GM10266 (cell line): ENCODE measurements around the gene NPS.

Source experiments
- DNase-seq: peaks from one replicate; pipeline ENCODE4 v3.0.0; 2012; ENCODE audit errors: extremely low spot score
- TF ChIP-seq, protein P1 (sequence below): IDR thresholded peaks from 2 replicates; pipeline ENCODE4 v1.5.1; 2012; ENCODE audit warnings: mild to moderate bottlenecking, low read depth; ENCODE audit not compliant: control insufficient read depth, insufficient read depth; ENCODE audit errors: missing control alignments

Gene NPS

DNA sequence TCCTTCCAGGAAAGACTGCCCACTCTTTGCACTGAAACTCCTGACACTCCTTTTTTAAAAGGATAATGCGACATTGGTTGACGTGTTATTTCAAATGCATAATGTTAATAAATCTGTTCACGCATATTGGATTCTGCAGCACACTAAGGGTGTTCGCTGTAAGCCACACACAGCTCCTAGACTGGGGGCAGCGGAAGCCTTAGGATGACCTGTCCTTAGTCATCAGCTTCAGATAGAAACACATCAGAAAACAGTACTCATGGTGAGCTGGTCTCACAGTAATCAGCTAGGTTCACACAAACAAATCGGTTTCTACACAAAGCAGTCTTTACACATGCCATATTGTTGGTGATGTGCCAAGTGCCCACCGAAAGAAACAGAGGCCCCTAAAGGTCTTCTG lies 4.3 kb downstream of the NPS start:
- TF ChIP-seq, protein P1, sequence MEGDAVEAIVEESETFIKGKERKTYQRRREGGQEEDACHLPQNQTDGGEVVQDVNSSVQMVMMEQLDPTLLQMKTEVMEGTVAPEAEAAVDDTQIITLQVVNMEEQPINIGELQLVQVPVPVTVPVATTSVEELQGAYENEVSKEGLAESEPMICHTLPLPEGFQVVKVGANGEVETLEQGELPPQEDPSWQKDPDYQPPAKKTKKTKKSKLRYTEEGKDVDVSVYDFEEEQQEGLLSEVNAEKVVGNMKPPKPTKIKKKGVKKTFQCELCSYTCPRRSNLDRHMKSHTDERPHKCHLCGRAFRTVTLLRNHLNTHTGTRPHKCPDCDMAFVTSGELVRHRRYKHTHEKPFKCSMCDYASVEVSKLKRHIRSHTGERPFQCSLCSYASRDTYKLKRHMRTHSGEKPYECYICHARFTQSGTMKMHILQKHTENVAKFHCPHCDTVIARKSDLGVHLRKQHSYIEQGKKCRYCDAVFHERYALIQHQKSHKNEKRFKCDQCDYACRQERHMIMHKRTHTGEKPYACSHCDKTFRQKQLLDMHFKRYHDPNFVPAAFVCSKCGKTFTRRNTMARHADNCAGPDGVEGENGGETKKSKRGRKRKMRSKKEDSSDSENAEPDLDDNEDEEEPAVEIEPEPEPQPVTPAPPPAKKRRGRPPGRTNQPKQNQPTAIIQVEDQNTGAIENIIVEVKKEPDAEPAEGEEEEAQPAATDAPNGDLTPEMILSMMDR: no peak

DNA sequence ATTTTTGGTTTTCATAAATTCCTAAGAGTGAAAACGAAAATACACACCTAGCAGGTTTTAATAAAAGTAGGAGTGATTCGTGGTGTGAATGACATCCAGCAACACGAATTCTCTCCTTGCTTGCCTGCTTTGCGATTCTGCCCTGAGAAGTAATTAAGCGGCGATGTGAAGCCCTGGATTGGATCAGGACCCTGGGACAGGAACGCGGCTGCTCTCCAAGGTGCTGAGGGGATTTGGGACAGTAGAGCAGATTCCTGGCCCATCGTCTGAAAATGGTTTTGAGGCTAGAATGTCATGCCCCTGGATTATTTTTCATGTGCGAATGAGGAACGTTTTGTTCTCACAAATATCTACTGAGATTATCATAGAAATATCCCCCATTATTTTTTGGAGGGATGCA lies 7.8 kb downstream of the NPS start:
- no peak for DNase-seq
- TF ChIP-seq, protein P1: no peak

More for the DNA sequence above, 4.3 kb downstream of the NPS start:
- no peak for DNase-seq

DNA sequence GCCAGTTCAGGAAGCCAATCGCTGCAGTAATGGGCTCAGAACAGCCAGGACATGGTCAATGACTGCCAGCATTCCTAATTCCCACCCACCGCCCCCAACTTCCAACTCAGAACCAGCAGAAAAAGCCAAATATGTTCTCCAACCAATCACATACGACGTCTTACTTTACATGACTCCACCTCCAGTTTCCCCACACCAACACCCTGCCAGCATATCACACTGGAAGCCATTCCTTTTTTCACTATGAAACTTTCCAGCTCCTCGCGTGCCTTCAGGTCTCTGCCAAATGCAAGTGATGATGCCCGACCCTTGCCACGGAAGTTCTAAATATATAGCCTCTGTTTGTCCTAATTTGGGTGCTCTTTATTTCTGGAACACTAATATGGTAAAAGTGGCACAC lies 12.5 kb downstream of the NPS start:
- TF ChIP-seq, protein P1: no peak

DNA sequence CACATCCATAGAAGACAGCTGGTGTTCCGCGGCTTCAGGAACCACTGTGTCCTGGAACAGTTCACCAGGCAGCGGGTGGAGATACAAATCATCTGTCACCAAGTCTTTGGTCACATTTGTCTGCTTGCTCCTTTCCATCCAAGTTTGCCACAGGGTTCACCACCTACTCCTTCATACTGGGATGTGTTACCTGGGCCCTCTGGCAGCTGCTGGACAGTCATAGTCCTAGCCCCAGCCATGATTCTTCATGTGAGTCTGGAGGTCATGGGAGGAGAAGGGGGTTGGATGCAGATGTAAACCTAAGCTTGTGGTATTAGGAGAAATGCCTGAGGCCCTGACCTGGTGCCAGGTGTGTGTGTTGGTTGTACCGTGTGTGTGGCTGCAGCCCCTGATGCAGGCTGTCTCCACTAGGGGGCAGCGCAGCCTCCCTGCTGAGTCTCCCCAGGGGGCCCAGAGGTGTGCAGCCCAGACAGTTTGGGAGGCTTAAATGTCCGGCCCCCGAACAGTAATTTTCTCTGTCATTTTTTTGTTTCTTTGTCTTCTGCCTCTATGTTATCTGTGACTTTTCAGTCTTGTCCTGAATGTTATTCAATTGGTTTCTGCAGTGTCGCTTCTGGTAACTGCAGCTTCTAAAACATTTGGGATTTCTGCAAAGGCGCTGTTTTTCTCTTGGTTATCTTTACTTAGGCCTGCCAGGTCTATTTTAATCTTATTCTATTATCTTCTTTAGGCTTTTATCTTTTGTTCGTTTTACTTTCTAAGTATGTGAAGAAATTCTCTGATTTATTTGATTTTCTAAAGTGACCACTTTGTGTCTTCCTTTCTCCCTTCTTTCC lies 14.8 kb downstream of the NPS start:
- DNase-seq: no peak
- TF ChIP-seq, protein P1: peak; percentile 46

More for the DNA sequence above, 12.5 kb downstream of the NPS start:
- no peak for DNase-seq

DNA sequence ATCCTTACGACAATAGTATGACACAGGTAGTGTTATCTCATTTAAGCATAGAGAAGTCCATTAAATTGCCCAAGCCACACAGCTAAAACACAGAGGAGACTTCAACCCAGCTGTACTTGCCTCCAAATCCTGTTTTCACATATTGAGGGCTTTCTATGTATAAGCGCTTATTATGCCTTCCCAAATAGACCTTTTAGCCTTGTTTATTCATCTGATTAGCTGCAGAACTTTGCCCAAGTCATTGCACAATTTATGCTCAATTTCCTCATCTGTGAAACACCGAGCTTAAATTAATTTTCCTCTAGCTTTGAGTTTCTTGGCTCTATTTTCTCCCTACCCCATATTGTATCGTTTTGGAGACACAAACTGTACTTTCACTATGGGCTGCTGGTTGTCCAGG lies 15.5 kb downstream of the NPS start:
- TF ChIP-seq, protein P1: no peak
- DNase-seq: no peak

DNA sequence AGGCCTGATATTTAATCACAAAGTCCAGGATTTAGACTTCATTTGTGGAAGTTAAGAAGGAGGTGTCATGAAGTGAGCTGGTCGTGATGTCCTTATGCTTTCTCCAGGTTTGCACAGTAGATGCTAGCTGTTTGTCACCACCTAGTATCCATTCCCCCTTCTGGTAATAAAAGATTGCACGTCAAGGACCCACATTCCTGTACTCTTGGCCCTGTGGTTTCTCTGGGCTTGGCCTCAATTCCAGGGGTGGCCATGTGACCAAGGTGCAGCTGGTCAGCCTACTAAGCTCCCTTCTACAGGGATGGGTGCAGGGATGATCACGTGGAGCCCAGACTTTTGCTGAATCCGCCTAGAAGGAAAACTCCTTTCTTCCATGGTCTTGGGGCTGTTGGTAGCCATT lies 16.5 kb downstream of the NPS start:
- TF ChIP-seq, protein P1: no peak
- no peak for DNase-seq

DNA sequence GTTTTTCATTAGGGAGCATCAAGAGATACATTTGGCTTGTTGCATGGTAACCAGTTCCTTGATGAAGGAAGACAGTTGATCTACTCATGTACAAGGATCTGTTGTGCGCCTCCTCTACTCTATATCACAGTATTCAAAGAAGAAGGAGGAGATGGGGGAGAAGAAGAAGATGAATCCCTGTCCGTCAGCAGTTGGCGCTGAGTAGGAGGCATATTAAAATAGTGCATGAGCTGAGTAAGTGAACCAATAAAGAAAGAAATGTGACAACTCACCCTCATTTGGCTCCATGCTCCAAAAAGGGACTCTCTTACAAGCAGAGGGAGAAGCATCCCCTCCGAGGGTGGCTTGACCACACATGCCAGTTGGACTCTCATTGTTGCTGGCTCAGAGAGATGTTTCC lies 20.1 kb downstream of the NPS start:
- TF ChIP-seq, protein P1: no peak
- no peak for DNase-seq
